Measurements from ENCODE around the gene TNNI2.

- no peak for TF ChIP-seq CTCF (conservative IDR thresholded peaks at IDR 0.05)
- no peak for TF ChIP-seq ZFX (IDR thresholded peaks at IDR 0.05)
These were observed 2.5 kb upstream of the TNNI2 start for GRCh38 chr11:1836011-1836945.

All from C4-2B (cell line).